HG03025 (cell line): Measurements from ENCODE around the gene RIT2.

Experiments
- ATAC-seq: cut with Tn5 transposase; IDR thresholded peaks from one replicate; pipeline ENCODE4 v1.9.1; 2021; ENCODE audit warnings: mild to moderate bottlenecking, moderate library complexity; ENCODE audit not compliant: unreplicated experiment, low FRiP score

RIT2 gene

GRCh38 chr18:43092539-43092938 lies 22.9 kb downstream of the RIT2 start:
- no peak for ATAC-seq

- ATAC-seq = no peak
These were observed 34.1 kb downstream of the RIT2 start for GRCh38 chr18:43081396-43081795.

DNA sequence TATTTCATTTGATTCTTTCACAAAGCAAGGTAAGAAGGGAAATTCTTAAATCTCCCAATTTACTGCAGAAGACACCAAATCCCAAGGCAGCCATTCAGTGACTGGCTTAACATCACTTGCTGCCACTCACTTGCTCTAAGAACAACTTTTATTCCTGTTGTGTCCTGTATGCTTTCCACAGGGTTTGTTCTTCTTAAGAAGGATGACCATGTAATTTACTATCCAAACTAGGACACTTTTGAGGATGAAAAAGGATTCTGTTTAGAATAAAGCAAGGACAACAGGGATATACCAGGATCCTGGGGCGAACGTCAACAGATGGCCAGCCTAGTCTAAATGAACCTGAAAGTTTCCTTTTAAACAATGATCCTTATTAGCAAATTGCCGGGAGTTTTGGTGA lies 34.8 kb downstream of the RIT2 start:
- no peak for ATAC-seq

DNA sequence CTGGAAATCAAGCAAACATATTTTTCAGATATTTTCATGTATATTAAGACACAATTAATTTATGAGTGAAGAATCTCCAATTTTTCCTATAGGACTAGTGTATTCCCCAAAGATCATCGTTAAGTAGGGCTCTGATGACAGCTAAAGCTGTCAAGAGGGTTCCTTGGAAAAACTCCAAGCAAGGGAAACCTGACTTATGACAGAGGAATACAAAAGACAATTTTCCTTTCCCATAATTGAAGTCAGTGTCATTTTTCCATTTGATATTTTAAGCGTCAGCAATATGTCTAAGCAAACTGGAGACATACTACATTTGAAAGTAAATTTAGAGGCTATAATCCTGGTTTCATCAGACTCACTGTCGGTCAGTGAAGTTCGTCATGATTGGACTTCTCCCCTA lies 36.1 kb downstream of the RIT2 start:
- ATAC-seq = no peak

DNA sequence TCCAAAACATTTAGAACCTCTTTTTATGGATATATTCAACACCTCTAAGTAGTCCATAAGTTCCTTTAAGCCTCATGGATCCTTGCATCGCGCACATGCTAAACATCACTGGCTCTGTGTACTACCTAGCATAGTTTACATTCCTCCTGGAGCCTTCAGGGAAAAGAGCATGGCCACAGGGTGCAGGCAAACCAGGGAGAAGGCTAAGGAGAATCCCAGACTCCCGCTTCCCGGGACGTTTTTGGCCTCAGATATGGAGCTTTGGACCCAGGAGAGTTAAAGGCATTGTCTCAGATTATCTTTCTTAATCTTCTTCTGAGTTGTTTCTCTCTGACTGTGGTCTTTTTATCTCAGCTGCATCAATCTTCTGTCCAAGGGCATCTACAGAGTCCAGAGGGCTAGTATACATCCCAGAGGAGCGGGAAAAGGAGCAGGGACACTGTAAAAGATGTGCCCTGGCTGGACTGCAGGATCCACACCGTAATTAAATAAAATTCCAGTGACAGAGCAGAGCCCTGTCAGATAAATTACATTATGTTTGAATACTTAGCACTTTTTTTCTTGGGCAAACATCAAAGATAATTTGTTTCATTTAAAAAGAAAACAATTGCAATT lies 36.9 kb downstream of the RIT2 start:
- no peak for ATAC-seq

DNA sequence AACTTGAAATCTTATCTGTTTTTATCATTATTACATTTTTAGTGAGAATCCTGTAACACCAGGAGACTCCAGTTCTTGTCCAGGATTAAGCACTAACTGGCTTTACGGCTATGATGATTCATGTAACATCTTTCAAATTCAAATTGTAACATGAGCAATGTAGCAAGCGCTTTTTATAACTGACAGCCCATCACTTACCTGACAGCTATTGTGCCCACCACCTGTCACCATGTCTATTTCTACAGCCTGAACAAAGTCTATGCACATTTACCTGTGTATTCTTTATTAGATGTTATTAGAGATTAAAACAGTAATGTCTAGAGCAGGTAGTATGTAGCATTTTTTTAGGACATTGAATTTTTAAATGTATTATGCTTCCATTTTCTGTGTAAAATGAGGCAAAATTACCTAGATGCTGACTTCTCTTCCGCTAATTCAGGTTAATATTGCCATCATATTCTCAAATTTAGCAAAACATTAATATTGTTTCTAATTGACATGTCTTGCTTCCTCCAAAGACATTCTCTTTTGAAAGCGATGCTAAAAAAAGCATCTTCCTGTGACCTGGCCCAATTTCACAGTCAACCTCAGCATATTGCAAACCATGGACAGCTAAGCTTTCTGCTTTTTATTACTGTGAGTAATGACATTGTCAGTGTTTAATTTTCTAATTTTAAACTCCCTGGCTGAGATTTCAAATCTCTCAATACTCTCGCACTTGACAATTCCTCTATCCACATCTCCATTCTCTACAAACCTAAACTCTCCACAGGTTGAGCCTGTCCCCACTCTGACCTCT lies 37.8 kb downstream of the RIT2 start:
- no peak for ATAC-seq

GRCh38 chr18:43073771-43074170 lies 41.7 kb downstream of the RIT2 start:
- no peak for ATAC-seq

- no peak for ATAC-seq
These were observed 46.7 kb downstream of the RIT2 start for GRCh38 chr18:43068781-43069180.

DNA sequence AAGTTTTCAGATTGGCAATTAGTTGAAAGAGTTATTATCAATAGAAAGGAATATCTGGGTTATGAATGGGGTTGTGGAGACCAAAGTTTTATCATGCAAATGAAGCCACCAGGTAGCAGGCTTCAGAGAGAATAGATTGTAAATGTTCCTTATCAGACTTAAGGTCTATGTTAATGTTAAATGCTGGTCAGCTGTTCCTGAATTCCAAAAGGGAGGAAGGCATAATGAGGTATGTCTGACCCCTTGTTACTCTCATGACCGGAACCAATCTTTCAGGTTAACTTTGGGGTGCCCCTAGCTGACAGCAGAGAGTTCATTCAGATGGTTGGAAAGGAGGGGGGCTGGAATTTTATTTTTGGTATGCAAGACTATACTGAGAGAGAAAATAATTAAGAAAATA lies 47.9 kb downstream of the RIT2 start:
- no peak for ATAC-seq

GRCh38 chr18:43061816-43062215 lies 53.7 kb downstream of the RIT2 start:
- no peak for ATAC-seq

- no peak for ATAC-seq
These were observed 54.2 kb downstream of the RIT2 start for GRCh38 chr18:43061318-43061717.

DNA sequence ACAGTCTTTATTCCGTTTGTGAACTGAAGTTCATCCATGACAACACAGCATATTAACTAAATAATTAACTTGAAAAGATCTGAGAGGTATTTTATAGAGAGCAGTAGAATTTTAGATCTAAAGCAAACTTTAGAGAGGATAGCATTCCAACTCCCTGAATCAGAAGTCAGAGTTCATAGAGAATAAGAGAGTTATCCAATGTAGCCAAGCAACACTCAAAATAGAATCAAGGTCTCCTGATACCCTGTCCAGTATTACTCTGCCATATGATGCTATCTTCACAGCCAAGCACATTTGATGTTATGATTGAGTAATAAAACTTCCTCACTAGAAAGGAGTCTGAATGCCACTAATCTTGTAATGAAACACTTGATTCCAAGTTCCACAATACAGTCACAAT lies 55.5 kb downstream of the RIT2 start:
- no peak for ATAC-seq

- no peak for ATAC-seq
These were observed 60.5 kb downstream of the RIT2 start for GRCh38 chr18:43054815-43055519.

DNA sequence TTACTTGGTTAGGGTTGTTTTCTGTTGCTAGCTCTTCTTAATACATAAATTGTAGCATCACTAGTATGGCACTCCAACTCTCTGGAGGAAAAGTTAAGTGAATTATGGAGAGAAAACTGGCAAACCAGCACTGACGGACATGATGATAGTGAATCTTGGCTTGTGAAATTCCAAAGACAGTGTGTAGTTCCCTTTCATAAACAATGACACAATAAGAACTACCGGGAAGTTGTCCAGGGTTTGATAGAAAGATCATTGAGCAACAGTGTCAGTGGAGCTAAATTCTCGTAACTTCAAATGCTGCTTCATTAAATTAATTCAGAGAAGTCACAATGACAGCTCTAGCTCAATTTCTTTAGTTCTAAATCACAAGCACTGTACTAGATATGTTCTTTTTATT lies 66.5 kb downstream of the RIT2 start:
- no peak for ATAC-seq

GRCh38 chr18:43046322-43046721 lies 69.2 kb downstream of the RIT2 start:
- ATAC-seq = no peak

DNA sequence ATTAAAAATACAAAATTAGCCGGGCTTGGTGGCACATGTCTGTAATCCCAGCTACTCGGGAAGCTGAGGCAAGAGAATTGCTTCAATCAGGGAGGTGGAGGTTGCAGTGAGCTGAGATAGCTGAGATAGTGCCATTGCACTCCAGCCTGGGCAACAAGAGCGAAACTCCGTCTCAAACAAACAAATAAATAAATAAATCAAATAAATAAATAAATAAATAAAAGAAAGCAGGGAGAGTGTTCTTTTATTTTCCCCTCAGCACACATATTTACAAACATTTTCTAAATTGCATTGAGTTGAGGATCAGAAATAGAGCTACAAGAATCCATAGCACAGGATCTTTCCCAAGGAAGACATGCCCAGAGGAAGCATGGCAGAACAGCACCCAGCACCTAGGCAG lies 71.9 kb downstream of the RIT2 start:
- no peak for ATAC-seq

GRCh38 chr18:43040281-43040680 lies 75.2 kb downstream of the RIT2 start:
- no peak for ATAC-seq

DNA sequence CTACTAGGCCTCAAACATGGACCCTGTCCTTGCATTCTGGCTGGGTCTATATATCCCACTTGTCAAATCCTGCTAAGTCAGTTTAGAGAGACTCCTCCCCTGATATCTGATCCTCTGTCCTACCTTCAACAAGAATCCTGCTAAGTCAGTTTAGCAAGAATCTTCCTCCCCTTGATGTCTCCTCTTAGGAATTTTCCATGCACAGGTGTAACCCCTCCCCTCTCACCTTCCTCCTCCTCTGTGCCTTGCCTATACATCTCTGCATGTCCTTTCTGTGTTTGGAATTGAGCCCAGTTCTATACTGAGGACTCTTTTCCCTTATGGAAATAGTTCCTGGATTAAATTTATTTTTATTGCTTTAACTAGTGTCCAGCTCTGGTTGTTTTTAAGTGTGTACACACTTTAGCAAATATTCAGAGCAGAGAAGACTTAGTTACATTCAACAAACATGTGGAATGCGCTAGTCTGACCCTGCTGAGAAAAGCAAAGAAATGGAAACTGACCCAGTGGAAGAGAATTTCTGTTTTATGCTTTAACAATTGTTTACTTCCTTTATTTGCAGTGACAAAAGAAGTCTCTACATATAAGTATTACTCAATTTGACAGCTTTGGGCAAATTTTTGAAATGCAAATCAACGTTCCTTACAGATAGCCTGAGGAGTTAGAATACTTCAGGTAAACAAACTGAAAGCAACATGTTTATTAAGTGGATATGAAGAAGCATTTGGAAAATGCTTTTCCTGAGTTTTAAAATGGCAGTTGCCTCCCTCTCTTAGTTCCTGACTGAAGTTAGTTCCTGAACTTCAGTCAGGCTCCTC lies 80.6 kb downstream of the RIT2 start:
- no peak for ATAC-seq

DNA sequence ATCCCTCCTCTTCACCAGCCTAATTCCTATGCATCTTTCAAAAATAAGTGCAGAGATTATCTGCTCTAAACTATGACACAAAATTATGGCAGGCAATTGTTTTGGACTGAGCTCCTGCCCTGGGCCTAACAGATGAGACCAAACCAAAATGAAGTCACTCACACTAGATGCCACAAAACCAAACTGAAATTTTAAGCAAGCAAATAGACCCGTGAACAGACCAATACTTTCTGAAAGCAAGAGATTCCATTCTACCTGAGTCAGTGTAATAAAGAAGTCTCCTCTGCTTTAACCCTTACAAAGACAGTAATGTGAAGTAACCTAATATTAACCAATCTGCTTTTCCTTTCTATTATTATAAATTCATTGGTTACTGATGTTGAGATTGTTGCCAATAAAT lies 84.3 kb downstream of the RIT2 start:
- ATAC-seq = no peak

GRCh38 chr18:43029414-43029813 lies 86.1 kb downstream of the RIT2 start:
- no peak for ATAC-seq

- no peak for ATAC-seq
These were observed 92.6 kb downstream of the RIT2 start for GRCh38 chr18:43022874-43023273.
